COLO829 (cell line): ENCODE data around the gene MRPL20.
"Not testable (repeated sequence)": the region's sequence is repeated elsewhere in the genome, so short reads cannot be mapped to it uniquely, and the experiment has no call there.

Experiments
- DNase-seq: peaks from one replicate; pipeline ENCODE4 v3.0.0; 2012; ENCODE audit warnings: low spot score

The MRPL20 gene

GRCh38 chr1:1385339-1385738 lies 21.8 kb downstream of the MRPL20 start:
- not testable (repeated sequence) for DNase-seq

- DNase-seq: no peak
Observed at GRCh38 chr1:1381294-1381693, 25.8 kb downstream of the MRPL20 start.

GRCh38 chr1:1380860-1381259 lies 26.2 kb downstream of the MRPL20 start:
- no peak for DNase-seq

GRCh38 chr1:1377540-1378205 lies 29.4 kb downstream of the MRPL20 start:
- DNase-seq: no peak

- DNase-seq: no peak
Observed at GRCh38 chr1:1376551-1377226, 30.4 kb downstream of the MRPL20 start.

- DNase-seq: peak; percentile 98
Observed at GRCh38 chr1:1374929-1375662, 32.0 kb downstream of the MRPL20 start, which contains the start of gene AURKAIP1. Gene AURKAIP1, minus strand, starts transcription at chr1:1375207. Its CDS starts 451 bp downstream, at chr1:1374756.

- DNase-seq: no peak
Observed at GRCh38 chr1:1374589-1374928, 32.5 kb downstream of the MRPL20 start.

- DNase-seq: no peak
Observed at GRCh38 chr1:1373815-1374588, 33.1 kb downstream of the MRPL20 start.

GRCh38 chr1:1373051-1373814 lies 33.9 kb downstream of the MRPL20 start:
- no peak for DNase-seq

- no peak for DNase-seq
Observed at GRCh38 chr1:1371746-1372711, 35.1 kb downstream of the MRPL20 start.

- DNase-seq: no peak
Observed at GRCh38 chr1:1371364-1371745, 35.7 kb downstream of the MRPL20 start.

- DNase-seq: no peak
Observed at GRCh38 chr1:1370771-1371300, 36.3 kb downstream of the MRPL20 start.

GRCh38 chr1:1370094-1370493 lies 37.0 kb downstream of the MRPL20 start:
- DNase-seq: not testable (repeated sequence)

GRCh38 chr1:1367315-1367714 lies 39.8 kb downstream of the MRPL20 start:
- DNase-seq: no peak

- no peak for DNase-seq
Observed at GRCh38 chr1:1366699-1367066, 40.4 kb downstream of the MRPL20 start.

- DNase-seq: no peak
Observed at GRCh38 chr1:1365875-1366698, 41.0 kb downstream of the MRPL20 start.

GRCh38 chr1:1364266-1364665 lies 42.8 kb downstream of the MRPL20 start:
- DNase-seq: no peak

- no peak for DNase-seq
Observed at GRCh38 chr1:1361982-1362423, 45.1 kb downstream of the MRPL20 start.
